Stromal cell of bone marrow (primary cell): ENCODE data around the gene EDDM3A.
A peak's percentile ranks its signal among the peaks of the same experiment; 100 is the strongest.
"Not testable (repeated sequence)": the region's sequence is repeated elsewhere in the genome, so short reads cannot be mapped to it uniquely, and the experiment has no call there.

Experiments used
- DNase-seq: peaks from one replicate; pipeline ENCODE4 v3.0.0-alpha.2; 2012; ENCODE audit warnings: low read depth

Gene EDDM3A

DNA sequence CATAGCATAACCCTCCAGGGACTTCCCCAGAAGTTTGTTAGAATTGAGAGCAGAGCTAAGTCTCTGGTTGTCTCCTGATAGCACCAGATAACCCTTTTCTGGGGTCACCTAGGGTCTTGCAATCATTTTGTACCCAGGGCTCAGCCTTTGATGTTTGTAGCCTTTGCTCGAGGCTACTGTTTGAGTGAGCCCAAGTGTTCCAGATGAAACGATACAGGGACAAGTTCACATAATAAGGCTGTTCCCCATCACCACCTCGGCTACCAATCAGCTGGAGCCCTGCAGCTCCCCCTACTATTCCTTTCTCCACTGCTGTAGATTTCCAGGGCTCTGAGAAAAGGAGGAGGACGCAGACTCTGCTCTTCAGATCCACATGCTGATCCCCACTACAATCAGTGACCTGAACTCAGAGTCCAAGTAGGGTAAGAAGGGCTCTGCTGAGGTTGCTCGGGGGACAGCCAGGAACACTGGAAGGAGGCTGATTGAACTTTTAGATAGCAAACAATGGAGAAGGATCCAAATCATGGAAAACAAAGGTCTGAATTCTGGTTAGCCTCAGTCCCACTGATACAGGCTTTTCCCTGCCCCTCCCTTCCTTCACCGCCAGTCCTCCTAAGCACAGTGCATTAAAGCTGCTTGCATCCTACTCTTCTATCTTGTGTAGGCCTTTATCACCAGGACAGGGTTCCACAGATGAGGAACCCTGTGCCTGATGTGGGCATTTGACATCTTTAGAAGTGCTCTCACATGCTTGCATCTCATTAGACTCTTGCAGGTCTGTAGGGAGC is at the start of gene EDDM3A:
Gene EDDM3A (plus strand): TSS at position 317 of the 788 bp plus-strand sequence. CDS start 1,694 bp downstream, outside the sequence.
- no peak for DNase-seq

DNA sequence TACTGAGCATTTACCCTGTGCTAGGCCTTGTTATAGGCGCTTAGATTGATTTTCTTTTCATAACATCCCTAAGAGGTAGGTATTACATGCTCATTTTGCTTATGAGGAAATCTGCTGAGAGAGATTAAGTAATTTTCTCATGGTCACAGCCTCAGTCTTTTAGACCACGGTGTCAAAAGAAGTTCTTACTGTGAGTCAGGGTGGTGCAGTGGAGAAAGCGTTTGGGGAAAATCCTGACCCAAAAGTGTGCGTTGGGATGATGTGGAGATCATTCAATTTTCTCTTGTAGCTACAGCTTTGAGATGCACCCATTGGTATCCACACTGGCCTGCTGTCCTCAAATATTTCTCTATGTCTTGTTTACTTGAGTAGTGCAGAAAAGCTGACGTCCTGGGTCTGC is 48.9 kb upstream of the EDDM3A start:
- DNase-seq, result no peak

DNA sequence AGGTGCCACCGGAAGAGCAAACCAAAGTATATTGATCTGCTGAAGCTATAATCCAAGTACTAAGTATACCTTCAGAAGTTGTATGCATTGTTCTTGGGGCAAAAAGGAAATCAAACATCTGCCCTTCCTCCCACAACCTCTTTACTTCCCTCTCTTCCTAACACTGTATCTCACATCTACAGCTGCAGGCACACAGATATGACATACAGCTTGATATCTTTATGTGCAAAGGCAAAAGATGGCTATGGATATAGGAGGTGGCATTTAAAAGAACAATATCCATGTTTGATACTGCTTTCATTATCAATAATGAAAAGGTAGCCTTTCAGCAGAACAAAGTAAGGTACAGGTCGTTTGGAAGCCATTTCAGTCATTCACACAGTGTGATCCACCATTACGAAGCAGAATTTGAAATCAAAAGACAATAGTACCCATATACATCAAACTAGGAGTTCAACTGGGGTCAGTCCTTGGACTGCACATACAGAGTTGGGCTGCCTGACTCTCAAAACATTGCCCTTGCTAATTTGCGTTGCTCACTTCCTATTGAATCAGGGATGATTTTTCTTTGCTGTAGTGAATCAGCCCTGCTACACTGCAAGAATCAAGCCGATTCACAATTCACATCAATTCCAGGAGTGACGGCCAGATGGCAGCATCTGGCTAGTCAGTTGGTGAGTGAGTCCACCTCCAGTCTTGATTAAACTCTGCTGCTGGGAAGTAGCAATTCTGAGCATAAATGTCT is 48.2 kb upstream of the EDDM3A start:
- peak; percentile 72 for DNase-seq

DNA sequence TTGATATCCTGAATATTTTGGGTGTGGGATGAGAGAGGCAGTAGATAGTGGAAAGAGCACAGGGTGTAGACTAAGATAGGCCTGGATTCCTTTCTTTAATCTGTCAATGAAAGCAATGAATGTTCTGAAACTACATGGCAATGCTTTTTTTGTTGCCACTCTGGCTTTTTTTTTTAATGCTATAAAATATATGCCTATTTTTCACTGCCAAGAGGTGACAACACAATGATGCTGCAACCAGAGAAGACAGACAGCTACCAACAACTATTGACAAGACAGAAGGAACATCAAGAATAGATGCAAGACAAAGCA is 47.7 kb upstream of the EDDM3A start:
- no peak for DNase-seq

- no peak for DNase-seq
Observed at GRCh38 chr14:20698934-20699333, 46.8 kb upstream of the EDDM3A start.

GRCh38 chr14:20699931-20700330 is 45.8 kb upstream of the EDDM3A start:
- no peak for DNase-seq

DNA sequence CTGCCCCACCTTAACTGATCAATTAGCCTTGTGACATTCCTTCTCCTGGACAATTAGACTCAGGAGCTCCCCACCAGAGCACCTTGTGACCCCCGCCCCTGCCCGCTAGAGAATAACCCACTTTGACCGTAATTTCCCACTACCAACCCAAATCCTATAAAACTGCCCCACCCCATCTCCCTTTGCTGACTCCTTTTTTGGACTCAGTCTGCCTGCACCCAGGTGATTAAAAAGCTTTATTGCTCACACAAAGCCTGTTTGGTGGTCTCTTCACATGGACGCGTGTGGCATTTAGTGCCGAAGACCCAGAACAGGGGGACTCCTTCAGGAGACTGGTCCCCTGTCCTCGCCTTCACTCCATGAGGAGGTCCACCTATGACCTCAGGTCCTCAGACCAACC is 44.7 kb upstream of the EDDM3A start:
- not testable (repeated sequence) for DNase-seq

DNA sequence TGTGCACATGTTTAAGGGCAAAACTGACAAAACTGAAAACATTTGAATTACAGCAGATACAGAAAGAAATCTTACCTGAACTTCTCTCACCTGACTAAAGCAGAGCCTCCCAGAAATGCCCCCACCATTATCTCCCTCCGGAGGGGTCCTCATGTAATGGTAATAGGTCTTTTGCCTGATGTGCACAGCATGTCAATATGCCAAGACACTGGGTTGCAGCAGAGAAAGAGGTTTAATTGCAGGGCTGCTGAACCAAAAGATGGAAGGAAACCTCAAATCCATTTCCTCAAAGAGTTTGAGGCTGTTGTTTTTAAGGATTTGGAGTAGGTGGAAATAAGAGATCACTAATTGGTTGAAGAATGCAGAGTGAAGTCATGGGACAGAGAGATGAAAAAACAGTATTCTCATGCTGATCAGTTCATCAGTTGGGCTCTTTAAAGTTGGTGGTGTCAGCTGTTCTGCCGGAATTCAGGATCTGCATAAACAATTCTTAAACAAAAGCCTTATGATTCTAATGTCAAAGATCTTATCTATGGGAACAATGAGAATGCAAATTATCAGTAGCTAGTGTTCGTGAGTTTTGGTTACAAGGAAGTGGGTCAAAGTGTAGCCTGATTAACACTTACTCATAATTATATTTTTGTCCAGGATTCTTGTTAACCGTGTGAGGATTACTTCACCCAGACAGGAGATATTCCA is 38.9 kb upstream of the EDDM3A start:
- no peak for DNase-seq

DNA sequence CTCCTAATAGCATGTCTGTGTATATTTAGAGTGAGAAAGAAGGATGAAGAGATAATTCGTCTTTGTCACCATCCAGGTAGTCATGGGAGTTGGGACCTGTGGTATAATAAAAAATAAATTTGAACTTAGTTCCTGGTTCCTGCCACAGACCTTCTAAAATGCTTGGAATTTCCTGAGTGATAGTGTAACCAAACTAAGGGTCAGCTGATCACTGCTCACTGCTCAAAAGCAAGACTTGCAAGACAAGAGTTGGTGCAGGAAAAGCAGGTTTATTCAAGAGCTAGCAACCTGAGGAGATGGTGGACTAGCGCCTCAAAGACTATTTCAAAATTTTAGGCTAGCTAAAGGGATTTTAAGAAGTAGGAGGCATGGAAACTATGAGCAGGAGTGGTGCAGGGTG is 38.1 kb upstream of the EDDM3A start:
- DNase-seq, result no peak

DNA sequence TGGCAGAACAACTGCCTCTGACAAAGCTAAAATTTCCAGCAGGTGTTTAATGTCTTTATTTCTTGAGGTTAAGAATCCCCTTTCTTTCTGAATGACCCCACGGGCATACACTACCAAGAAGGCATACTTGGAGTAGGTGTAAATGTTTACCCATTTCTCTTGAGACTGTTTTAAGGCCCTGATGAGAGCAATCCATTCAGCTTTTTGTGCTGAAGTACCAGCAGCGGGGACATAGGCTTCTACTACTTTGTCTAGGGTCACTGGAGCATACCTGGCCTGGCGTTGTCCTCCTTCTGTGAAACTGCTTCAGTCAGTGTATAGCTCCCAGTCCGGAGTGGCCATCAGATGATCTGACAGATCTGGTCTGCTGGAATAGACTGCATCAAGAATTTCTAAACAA is 34.4 kb upstream of the EDDM3A start:
- DNase-seq, result no peak

DNA sequence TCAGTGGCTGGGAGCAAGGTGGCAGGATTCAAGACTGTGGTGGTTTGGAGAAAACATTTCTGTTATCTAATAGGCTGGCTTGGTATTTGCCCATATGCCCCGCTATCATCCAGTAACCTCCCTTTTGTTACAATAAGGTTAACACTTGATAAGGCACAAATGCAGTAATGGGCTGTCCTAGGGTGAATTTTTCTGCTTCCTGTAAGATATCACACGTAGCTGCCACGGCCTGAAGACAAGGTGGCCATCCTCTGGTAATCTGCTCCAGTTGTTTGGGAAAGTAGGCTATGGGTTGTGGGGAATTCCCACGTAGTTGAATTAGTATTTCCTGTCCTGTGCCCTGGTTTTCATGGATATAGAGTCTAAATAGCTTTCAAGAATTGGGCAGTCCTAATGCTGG is 34.0 kb upstream of the EDDM3A start:
- DNase-seq, result no peak

DNA sequence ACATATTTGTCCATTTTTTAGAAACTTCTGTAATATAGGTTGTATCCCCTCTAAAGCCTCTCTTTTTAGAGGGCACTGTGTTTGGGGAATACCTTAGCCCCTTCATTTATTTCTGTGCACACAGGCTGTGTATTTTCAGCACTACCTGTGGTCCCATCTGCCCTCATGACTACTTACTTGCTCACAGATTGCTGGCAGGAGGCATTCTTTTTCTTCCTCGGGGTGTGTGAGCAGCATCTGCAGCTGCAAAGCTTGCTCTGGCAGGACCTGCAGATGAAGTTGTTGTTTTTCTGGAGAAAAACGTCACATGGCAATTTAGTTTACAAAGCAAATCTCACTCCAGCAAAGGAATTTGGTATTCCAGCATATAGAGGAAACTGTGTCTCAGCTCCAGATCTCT is 32.8 kb upstream of the EDDM3A start:
- no peak for DNase-seq

DNA sequence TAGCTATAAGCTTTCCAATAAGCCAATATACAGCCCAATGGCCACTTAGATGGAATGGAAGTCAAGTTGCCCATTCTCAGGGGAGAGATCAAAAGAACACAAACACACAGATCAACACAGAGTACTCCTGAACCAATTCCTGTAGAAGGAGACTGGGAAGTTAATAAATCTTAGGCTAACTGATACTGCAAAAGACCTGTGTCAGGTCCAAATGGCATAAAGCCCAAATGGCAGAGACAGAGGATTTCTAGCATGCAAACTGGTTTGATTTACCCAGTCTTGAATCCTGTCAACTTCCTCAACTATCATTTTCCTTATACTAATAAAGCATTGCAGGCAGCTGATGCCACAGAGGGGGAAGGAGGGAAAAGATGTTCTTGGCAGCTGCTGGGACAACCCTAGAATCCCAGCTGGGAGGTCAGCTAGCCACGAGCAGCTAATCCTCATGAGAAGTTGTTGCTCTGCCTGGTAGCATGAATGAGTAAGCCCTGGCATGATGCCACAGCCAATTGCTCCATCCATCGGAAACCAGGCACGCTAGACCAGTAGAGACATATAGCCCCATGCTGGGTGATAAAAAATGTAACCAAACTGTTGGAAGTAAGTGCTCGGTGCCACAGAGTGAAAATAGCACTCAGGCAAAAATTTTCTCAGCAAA is 31.0 kb upstream of the EDDM3A start:
- peak; percentile 69 for DNase-seq

DNA sequence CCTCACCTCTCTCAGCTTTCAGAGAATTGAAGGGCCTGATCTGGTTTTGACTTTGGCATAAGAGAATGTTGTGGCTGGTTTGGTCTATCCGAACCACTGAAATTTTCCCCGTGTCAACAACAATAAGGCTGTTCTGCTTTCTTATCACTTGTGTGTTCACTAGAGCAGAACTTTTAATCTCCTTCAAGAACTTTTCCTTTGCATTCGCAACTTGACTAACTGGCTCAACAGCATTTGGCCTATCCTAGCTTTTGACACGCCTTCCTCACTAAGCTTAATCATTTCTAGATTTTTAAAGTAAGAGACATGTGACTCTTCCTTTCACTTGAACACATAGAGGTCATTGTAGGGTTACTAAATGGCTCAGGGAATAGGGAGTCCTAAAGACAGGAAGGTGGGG is 25.9 kb upstream of the EDDM3A start:
- DNase-seq, result no peak

DNA sequence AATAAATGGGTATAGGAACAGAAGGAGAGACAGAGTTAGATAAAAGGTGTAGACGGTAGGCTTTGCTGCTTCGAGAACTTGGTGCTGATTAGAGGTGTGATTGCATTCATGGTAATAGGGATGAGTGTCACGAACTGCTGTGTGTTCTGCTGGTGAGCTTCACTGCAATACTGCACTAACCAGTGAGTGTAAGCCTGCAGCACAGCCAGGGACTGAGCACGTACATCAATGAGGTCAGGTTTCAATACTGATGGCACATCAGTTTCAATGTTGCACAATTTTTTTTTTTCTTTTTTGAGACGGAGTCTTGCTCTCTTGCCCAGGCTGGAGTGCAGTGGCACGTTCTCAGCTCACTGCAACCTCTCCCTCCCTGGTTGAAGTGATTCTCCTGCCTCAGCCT is 24.9 kb upstream of the EDDM3A start:
- DNase-seq, result no peak

DNA sequence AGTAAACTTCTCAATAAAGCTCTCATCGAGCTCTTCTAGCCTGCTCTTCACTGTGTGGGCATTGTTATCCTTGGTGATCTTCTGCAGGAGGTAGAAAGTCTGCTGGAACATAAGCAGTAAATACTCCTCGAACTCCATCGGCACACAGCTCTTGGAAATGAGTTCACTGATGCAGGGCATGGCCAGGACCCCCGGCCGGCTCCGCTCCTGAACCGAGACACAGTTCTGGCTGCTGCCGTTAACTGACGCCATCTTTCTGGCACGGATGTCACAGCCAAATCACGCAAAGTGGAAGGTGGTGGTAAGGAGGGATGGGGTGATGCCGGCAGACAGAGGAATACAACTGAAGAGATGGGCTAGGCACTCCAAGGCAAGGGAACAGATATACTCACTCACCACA is 23.7 kb upstream of the EDDM3A start:
- no peak for DNase-seq

GRCh38 chr14:20723488-20723887 is 22.2 kb upstream of the EDDM3A start:
- no peak for DNase-seq

DNA sequence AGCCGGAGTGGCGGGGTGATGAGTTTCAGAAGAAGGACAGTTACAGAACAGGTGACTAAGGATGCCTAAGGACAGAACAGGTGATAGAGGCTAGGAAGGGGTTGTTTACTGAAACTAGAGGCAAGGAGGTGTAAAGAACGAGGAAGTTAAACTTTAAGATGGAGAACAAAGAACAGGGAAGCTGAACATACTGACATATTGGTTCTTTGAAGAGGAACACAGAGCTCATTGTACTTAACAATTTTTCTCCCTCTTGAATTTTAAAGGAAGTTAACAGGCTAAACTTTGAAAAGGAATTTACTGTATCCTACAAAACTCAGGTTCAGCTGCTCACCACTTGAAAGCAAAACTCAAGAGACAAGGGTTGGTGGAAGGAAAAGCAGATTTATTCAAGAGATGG is 19.6 kb upstream of the EDDM3A start:
- not testable (repeated sequence) for DNase-seq

- no peak for DNase-seq
Observed at GRCh38 chr14:20726531-20726930, 19.2 kb upstream of the EDDM3A start.

DNA sequence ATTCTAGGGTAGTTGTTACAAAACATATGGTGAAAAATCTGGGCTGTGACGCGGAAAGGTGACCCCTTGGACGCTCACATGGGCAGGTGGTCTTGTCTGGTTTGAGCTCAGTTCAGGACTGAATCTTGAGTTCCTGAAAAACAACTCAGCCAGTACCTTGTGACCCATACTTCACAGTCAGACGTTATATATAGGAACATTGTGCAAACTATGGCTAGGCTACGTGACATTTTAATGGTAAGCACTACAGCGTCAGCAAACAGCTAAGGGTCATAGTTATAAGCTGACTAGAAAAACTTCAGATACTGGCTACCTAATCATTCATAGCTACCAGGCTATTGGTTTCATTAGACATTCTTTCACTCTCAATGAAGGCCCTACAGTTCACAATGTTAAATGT is 14.8 kb upstream of the EDDM3A start:
- DNase-seq, result no peak

DNA sequence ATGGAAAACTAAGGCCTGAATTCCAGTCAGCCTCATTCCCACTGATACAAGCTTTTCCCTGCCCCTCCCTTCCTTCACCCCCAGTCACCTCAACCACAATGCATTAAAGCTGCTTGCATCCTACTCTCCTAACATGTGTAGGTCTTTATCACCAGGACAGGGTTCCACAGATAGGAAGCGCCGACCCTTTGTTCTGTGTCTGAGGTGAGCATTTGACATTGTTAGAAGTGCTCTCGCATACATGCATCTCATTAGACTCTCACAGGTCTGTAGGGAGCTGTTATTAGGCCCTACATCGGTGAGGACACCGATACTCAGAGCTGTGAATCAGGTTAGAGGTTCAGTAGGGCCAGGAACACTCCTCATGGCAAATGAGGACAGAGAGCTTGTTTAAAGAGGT is 13.2 kb upstream of the EDDM3A start:
- DNase-seq, result no peak

GRCh38 chr14:20732979-20733635 is 12.6 kb upstream of the EDDM3A start:
- no peak for DNase-seq
